Ramos (cell line): ENCODE data around the gene KCNK17.

Experiments
- in situ Hi-C: fragments of 300-500 bp; cut with MboI; formaldehyde crosslinking; loops from one replicate; pipeline ENCODE4 v1.14.3; 2022; ENCODE audit warnings: low sequenced_read_pairs; ENCODE audit not compliant: unreplicated experiment

KCNK17 gene

GRCh38 chr6:39314273-39314795 lies at the start of gene KCNK17:
TSS of gene KCNK17 (minus strand) at chr6:39314419. CDS start at chr6:39314320, 99 bp downstream.
- in situ Hi-C loops = no loop called here

GRCh38 chr6:39363280-39363679 lies 49.1 kb upstream of the KCNK17 start:
- in situ Hi-C loops = loop anchor here (25.0 kb wide), 1 partner anchor 524 kb away; no protein-coding TSS in a partner anchor

- in situ Hi-C loops = loop anchor here (25.0 kb wide), 1 partner anchor 525 kb away; no protein-coding TSS in a partner anchor
These were observed 48.3 kb upstream of the KCNK17 start for GRCh38 chr6:39362487-39362865.

- in situ Hi-C loops = loop anchor here (25.0 kb wide), 1 partner anchor 525 kb away; no protein-coding TSS in a partner anchor
These were observed 47.7 kb upstream of the KCNK17 start for GRCh38 chr6:39361657-39362486.

- in situ Hi-C loops = loop anchor here (25.0 kb wide), 1 partner anchor 527 kb away; no protein-coding TSS in a partner anchor
These were observed 46.2 kb upstream of the KCNK17 start for GRCh38 chr6:39360378-39360777.

- in situ Hi-C loops = loop anchor here (10.0 to 25.0 kb wide), 2 partner anchors 529 to 957 kb away; no protein-coding TSS in a partner anchor
These were observed 43.9 kb upstream of the KCNK17 start for GRCh38 chr6:39357998-39358686.

- in situ Hi-C loops = loop anchor here (10.0 to 25.0 kb wide), 2 partner anchors 533 to 961 kb away; no protein-coding TSS in a partner anchor
These were observed 39.6 kb upstream of the KCNK17 start for GRCh38 chr6:39353698-39354315.

GRCh38 chr6:39350723-39351505 lies 36.7 kb upstream of the KCNK17 start:
- in situ Hi-C loops = loop anchor here (10.0 to 25.0 kb wide), 2 partner anchors 536 to 964 kb away; no protein-coding TSS in a partner anchor

- in situ Hi-C loops = no loop called here
These were observed 34.5 kb upstream of the KCNK17 start for GRCh38 chr6:39348740-39349139.

- in situ Hi-C loops = no loop called here
These were observed 33.8 kb upstream of the KCNK17 start for GRCh38 chr6:39347906-39348585.

- in situ Hi-C loops = no loop called here
These were observed 33.0 kb upstream of the KCNK17 start for GRCh38 chr6:39347206-39347605.

- in situ Hi-C loops = no loop called here
These were observed 30.6 kb upstream of the KCNK17 start for GRCh38 chr6:39344821-39345280.

GRCh38 chr6:39343396-39343870 lies 29.2 kb upstream of the KCNK17 start:
- in situ Hi-C loops = no loop called here

GRCh38 chr6:39342692-39343395 lies 28.6 kb upstream of the KCNK17 start:
- in situ Hi-C loops = no loop called here

- in situ Hi-C loops = no loop called here
These were observed 27.7 kb upstream of the KCNK17 start for GRCh38 chr6:39341937-39342336.

- in situ Hi-C loops = no loop called here
These were observed 27.1 kb upstream of the KCNK17 start for GRCh38 chr6:39341352-39341751.

GRCh38 chr6:39339868-39340550 lies 25.8 kb upstream of the KCNK17 start:
- in situ Hi-C loops = no loop called here
